ENCODE measurements around the gene MTMR6.

GRCh38 chr13:25306671-25307464 is 19.6 kb upstream of the MTMR6 start:
- TF ChIP-seq ZNF274 (IDR thresholded peaks at IDR 0.05; ENCODE audit: low read depth, low read length) (no peak), YY1 (IDR thresholded peaks at IDR 0.05; ENCODE audit: insufficient read depth, insufficient read length) (no peak), SUZ12 (IDR thresholded peaks at IDR 0.05; ENCODE audit: extremely low read depth, insufficient read depth, insufficient read length) (no peak)

All from NT2/D1 (cell line).